GM21723 (cell line): Measurements from ENCODE around the gene ELMO1.
"Not testable (repeated sequence)": the region's sequence is repeated elsewhere in the genome, so short reads cannot be mapped to it uniquely, and the experiment has no call there.

ENCODE experiments used
- ATAC-seq: cut with Tn5 transposase; IDR thresholded peaks from one replicate; pipeline ENCODE4 v1.9.1; 2021; ENCODE audit warnings: mild to moderate bottlenecking, moderate library complexity; ENCODE audit not compliant: unreplicated experiment

The ELMO1 gene

GRCh38 chr7:36999626-37000485, 448.8 kb downstream of the ELMO1 start:
- no peak for ATAC-seq

- ATAC-seq, result no peak
These were observed 452.9 kb downstream of the ELMO1 start for GRCh38 chr7:36995776-36996175.

GRCh38 chr7:36994456-36995112, 454.1 kb downstream of the ELMO1 start:
- ATAC-seq, result no peak

GRCh38 chr7:36986948-36987724, 461.5 kb downstream of the ELMO1 start:
- ATAC-seq, result peak; percentile 54

GRCh38 chr7:36986511-36986933, 462.1 kb downstream of the ELMO1 start:
- no peak for ATAC-seq

- ATAC-seq, result no peak
These were observed 462.7 kb downstream of the ELMO1 start for GRCh38 chr7:36985866-36986400.

GRCh38 chr7:36985316-36985715, 463.3 kb downstream of the ELMO1 start:
- no peak for ATAC-seq

- ATAC-seq, result no peak
These were observed 463.9 kb downstream of the ELMO1 start for GRCh38 chr7:36984710-36985312.

GRCh38 chr7:36984041-36984521, 464.6 kb downstream of the ELMO1 start:
- ATAC-seq, result no peak

- no peak for ATAC-seq
These were observed 465.9 kb downstream of the ELMO1 start for GRCh38 chr7:36982766-36983165.

GRCh38 chr7:36979810-36980248, 468.8 kb downstream of the ELMO1 start:
- ATAC-seq, result no peak

GRCh38 chr7:36978461-36978860, 470.2 kb downstream of the ELMO1 start:
- no peak for ATAC-seq

- no peak for ATAC-seq
These were observed 470.8 kb downstream of the ELMO1 start for GRCh38 chr7:36977878-36978277.

- not testable (repeated sequence) for ATAC-seq
These were observed 475.1 kb downstream of the ELMO1 start for GRCh38 chr7:36973534-36973933.

GRCh38 chr7:36972140-36972518, 476.5 kb downstream of the ELMO1 start:
- no peak for ATAC-seq

- ATAC-seq, result no peak
These were observed 477.0 kb downstream of the ELMO1 start for GRCh38 chr7:36971515-36972139.

GRCh38 chr7:36970551-36971514, 477.8 kb downstream of the ELMO1 start:
- ATAC-seq, result no peak

GRCh38 chr7:36969376-36969775, 479.3 kb downstream of the ELMO1 start:
- no peak for ATAC-seq

GRCh38 chr7:36967387-36967786, 481.3 kb downstream of the ELMO1 start:
- ATAC-seq, result peak; percentile 61
